HG03520 (cell line): ENCODE data around the gene TBC1D16.
"Not testable (repeated sequence)": the region's sequence is repeated elsewhere in the genome, so short reads cannot be mapped to it uniquely, and the experiment has no call there.

Experiments
- ATAC-seq: cut with Tn5 transposase; IDR thresholded peaks from one replicate; pipeline ENCODE4 v1.9.1; 2021; ENCODE audit warnings: mild to moderate bottlenecking, moderate library complexity; ENCODE audit not compliant: unreplicated experiment

The TBC1D16 gene

DNA sequence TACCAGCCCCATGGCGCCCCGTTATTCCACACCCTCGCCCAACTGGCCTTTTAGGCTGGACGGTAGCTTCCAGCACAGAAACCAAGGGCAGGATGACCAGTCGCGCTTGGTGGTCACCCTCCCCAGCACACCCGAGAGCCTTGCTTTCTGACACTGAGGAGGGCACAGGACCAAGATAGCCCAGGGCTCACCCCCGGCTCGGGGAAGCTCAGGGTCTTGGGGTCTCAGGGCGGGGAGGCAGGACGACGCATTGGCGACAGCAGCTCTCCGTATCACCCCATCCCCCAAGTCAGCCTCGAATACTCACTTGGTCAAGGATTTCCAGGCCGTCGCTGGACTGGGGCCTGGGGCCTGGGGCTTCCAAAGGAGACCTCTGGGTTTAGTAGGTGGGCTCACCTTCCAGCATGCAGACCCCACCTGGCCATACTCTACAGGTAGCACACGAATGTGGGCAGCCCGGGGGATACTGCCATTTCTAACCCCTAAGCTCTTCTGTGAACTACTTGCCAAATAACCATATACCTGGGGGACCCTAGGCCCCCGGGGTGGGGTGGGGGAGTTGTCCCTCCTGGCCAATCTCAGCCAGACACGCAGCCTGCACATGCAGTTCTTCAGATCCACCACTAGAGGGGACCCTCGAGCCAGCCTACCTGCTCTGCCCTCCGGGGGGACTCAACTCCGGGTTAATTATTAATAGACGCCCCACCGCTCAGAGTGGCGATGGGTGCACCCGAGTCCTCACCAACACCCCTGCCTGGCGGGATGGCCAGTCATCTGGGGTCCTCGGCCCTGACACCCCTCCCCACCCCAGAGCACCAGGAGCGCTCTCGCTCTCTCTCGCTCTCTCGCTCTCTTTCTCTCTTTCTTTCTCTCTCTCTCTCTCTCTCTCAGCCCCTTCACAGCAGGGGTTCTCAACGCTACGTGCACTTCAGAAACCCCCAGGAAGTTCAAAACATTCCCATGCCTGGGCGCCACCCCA is 30.0 kb downstream of the TBC1D16 start:
- no peak for ATAC-seq

DNA sequence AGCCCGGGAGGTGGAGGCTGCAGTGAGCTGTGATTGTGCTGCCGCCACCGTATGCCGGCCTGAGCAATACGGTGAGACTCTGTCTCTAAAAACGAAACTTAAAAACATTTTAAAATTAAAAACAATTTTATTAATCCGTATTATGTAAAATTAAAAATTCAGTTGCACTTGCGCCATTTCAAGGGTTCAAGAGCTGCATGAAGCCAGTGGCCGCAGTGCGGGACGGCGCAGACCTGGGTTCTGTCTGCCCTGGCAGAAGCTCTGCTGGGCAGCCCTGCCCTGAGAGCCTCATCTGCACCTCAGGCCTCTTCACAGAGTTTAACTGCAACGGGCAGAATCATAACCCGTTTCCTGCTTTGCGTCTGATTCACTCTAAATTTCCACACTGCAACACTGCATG is 31.7 kb downstream of the TBC1D16 start:
- ATAC-seq = no peak

DNA sequence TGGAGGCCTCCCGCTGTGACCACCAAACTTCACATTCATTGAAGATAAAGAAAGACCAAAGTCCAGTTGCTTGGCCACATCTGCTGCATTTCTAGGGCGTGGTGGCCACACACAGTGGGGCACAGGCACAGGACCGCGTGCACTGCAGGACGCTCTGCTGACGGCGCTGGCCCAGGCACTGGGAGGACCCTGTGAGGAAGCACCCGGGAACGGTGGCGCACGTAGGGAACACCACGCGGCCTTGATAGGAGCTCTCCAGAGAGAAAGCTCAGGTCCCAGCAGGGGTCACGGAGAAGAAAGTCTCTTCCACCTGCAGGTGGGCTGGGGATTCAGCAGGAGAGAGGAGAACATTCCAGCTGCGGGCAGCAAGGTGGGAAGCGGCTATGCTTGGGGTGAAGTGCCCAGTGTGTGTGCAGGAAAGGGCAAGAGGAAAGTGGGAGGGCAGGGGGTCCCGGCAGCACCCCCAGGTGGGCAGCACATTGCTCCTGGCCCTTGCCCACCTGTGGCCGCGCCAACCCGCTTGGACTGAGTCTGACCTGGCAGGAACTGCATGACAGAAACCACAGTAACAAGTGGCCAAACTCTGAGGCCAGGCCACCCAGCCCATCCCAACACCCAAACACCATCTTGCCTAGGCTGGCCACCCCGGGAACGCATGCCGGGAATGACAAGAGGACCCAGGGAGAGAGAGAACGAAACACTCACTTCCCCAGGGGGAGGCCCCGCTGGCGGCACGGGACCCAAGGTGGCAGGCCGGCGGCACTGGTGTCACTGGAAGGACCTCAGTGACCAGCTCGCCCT is 32.8 kb downstream of the TBC1D16 start:
- no peak for ATAC-seq

DNA sequence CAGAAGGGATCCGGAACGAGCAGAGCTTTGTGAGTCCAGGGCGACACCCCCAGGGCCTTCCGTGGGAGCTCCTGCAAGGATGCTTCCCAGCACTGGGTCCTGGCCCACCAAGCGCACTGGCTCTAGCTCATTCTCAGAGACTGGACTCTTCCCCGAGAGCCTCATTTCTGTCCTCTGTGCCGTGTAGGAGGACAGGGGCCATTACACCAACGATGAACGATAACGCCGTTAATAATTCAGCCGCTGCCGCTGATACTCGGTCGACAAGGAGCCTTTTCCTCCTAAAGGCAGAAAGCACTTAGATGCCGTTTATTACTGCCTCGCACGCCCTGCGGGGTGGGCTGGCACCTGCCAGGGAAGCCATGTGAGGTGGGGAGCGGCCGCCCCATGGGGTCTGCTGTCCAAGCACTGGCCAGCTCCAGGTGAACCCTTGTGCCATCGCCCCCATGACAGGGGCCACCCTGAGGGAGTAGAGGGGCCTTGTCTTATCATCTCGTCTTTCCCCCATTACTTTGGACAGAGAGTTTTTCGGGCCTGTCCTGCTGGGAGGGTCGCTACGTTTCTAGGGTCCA is 33.5 kb downstream of the TBC1D16 start:
- no peak for ATAC-seq

DNA sequence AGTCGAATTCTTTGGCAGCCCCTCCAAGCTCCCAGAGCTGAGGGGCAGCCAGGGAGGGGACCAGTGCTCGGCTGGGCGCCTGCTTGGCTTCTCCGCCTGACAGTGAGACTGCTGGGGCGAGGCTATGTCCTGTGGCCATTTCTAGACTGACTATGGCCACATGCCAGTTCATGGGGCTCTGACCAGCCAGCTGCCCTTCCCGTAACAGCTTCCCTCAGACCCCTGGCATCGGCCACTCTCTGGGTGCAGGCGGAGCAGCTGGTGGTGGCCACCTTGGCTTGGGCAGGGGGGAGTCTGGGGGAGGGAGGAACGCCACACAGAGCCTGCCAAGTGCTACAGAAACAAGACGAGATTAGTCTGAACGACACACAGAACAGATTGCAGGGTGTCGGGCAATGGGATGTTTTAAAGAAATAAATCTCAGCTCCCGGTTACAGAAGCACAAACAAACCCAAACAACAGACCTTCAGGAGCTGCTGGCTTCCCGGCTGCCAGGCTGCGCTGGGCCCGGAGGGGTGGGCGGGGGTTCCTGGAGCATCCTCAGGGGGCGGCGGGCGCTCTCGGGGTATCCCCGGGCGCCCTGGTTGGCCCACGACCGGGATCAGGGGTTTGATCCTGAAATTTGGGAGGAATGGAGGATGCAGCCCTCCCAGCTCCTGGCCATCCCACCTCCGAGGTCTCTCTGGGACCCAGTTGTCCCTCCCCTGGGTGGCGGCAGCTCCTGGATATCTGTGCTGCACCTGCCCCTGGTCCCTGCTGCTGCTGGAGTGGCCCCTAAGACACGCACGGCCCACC is 34.5 kb downstream of the TBC1D16 start:
- no peak for ATAC-seq

DNA sequence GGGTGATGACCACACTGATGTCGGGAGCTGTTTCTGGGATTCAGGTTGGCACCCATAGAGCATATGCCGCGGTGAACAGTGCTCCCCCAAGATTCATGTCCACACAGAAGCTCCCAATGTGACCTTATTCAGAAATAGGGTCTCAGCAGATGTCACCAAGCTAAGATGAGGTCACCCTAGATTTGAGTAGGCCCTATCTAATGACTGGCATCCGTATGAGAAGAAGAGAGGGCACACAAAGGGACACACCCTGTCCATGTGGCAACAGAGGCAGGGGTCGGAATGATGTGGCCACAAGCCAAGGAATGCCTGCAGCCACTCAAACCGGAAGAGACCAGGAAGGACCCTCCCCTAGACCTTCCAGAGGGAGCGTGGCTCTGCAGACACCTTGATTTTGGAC is 35.5 kb downstream of the TBC1D16 start:
- ATAC-seq = no peak

DNA sequence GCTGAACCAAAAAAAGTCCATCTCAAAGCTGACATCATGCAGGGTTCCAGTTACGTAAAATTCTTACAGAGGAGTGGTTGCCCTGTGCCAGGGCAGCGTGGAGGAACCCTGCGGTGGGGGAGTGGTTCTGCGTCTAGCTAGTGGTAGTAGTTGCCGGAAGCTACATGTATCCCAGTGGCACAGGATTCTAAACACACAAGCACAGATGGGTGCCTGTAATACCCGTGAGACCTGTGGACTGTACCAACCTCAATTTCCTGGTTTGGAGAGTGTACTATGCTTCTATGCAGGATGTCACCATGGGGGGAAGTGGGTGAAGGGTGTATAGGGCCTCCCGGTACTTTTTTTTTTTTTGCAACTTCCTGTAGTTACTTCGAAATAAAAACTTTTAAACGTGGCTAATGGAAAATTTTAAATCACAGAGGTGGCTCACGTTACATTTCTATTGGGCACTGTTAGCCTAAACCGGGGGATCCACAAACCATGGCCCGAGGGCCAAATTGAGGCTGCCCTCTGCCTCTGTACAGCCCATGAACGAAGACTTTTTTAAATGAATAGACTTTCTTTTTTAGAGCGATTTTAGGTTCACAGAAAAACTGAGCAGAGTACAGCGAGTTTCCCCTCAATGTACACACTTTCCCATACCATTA is 38.5 kb downstream of the TBC1D16 start:
- ATAC-seq = no peak

DNA sequence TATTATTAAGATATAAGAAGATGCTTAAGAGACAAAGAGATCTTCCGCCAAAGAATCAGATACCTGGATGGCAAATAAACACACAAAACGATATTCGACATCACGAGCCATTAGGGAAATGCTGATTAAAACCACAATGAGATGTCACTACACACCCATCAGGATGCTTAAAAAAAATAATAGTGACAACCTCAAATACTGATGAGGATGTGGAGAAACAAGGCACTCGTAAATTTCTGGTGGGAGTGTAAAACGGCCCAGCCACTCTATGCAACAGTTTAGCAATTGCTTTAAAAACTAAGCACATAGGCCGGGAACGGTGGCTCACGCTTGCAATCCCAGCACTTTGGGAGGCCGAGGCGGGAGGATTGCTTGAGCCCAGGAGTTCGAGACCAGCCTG is 39.4 kb downstream of the TBC1D16 start:
- ATAC-seq = no peak

DNA sequence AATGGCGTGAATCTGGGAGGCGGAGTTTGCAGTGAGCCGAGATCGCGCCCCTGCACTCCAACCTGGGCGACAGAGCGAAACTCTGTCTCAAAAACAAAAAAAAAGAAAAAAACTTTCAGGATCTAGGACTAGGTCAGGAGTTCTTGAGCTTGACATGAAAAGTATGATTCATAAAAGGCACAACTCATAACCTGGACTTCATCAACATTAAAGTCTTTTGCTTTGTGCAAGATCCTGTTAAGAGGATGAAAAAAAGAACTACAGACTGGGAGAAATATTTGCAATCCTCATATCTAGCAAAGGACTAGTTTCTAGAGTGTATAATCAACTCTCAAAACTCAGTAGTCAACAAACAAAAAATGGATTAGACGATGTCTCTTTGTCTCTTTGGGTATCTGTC is 40.0 kb downstream of the TBC1D16 start:
- no peak for ATAC-seq

DNA sequence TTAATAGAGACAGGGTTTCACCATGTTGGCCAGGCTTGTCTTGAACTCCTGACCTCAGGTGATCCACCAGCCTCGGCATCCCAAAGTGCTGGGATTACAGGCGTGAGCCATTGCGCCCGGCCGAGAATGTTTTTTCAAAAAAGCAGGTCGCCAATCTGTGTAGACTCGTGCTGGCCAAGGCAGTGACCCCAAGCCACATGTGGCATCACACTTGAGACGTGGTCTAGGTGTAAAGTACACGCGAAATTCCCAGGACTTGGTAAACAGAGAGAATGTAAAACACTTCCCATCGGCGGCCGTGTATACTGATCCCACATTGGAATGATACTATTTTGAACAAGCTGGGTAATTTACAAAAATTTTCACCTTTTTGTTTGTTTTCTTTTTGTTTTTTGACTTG is 41.1 kb downstream of the TBC1D16 start:
- no peak for ATAC-seq

DNA sequence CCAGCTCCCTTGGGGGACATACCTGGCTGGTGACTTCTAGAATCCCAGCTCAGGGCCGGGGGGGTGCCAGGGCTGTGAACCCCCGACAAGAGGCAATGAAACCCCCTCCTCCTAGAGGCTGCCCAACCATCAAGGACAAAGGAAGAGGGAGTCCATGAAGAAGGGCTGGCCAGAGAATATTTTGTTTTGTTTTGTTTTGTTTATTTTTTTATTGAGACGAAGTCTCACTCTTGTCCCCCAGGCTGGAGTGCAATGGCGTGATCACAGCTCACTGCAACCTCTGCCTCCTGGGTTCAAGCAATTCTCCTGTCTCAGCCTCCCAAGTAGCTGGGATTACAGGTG is 41.5 kb downstream of the TBC1D16 start:
- ATAC-seq = not testable (repeated sequence)

DNA sequence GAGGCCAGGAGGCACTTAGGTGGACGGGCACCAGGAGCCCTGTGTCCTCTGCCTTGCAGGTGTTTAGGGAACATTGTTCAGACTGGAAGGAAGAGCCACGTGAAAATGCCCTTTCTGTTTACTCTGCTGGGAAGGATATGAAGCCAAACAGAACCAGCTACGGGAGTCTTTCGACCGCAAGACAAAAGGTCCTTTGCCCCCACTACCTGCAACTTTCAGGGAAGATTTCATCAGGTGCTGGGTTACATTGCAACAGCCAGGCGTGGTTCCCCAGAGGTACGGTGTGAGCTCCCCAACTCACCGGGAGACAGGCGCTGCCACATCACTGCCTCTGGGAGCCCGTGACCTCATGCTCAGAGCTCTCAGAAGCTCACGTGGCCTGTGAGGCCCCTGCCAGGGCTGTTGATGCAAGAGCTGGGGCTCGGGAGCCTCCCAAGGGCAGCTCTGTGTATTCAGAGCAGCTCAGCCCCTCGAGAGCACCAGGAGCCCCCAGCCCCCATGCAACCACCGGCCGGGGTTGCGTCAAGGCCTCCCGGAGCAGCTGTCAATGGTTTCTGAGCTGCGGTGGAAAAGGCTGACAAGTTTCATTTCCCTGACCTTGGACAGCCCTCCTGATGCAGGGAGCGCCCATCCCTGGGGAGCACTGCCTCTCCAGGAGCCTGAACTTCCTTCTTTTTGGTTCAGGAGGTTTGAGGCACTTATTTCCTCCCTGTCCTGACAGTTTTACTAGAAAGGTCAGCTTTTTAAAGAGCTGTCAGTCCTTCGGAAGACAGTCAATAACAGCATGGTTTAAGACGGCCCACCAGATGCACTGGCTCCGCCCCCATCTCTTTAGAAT is 42.1 kb downstream of the TBC1D16 start:
- ATAC-seq = no peak

DNA sequence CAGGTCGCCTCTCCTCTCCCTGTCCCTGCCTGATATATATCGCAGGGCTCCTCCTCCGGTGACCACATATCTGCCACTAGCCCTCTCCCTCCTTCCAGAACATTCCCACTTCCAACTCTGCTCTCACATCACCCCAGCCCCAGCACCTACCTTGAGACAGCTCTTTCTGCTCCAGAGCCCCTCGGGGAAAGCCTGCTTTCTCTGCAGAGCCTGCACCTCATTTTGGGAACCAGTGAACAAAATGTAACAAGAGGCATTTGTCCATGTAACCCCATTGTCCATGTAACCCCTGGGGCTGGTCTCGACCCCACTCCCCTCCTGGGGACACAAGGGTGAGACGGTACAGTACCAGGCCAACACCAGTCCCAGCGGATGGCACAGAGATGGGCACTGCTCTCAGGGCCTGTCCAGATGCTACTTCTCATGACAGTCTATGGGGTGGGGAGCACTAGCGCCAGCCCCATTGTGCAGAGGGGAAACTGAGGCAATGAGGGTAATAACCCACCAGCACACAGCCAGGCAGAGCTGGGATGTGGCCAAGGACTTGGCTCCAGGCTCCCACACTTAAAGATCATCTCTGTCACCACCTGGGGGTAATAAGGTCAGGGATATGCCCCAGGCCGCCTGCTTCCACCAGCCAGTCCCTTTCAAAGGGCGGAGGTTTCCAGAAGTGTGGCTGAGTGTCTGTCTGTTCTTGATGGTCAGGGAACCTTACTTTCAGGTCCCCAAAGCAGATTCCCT is 42.9 kb downstream of the TBC1D16 start:
- no peak for ATAC-seq

DNA sequence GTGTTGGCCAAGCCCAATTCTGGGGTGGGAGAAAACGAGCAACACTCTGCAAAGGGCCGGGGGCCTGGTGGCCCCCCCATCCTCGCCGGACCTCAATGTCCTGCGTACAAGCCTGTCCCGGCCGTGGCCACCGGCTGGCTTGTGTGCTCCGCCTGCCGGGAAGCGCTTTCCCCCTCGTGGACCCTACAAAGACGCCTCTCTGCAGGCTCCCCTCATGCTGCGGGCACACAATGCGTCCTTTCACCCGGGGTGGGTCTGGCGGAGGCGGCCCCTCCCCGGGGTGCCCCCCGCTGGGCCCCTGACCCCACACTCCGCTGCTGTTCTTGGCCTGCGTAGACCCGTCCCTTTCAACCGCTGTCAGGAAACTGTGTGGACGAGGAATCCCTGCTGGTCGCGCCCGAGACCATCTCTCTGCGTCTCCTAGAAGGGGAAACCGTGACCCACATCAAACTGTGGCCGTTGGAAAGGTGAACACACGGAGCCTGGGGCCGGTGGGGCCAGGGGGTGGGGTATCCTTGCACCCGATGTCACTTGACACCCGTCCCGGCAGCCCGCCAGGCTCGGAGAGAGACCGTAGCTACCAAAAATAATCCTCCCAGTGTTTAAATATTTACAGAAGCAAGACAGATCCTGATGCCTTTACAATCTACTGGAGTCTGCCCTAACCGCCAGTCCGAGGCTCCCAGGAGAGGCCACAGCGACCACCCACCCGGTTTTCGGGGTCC is 43.6 kb downstream of the TBC1D16 start:
- no peak for ATAC-seq

DNA sequence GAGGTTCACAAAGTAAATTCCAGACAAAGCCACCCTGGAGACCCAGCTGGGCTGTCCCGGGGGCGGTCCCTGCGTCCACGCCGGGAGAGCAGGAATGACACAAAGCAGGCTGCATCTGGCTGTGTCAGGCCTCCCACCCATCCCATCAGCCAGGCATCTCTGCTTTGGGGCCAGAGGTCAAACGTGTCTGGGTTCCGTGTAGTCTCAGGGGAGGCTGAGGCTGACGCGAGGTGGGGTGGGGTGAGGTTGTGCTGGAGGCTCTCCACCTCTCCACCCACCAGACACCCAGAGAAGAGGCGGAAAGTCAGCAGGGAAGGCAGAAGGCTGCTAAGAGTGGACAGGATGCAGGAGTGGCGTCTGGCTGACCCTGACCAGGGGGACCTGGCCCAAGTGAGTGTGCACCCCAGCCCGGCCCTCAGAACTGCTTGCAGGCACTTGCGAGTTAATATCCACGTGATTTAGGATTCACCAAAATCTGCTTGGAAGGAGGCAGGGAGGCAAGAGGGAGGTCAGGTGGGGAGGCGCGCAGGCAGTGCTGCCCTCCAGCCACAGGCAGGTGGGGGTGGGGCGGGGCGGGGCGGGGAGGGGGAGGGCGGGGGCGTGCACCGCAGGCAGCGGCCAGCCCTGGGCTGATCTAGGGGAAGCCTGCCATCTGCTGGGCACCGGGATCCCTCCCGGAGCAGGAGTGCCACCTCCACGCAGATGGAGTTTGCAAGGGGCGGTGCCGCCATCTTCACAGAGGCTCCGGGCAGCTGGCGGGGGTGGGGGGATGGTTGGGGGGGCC is 44.3 kb downstream of the TBC1D16 start:
- no peak for ATAC-seq

DNA sequence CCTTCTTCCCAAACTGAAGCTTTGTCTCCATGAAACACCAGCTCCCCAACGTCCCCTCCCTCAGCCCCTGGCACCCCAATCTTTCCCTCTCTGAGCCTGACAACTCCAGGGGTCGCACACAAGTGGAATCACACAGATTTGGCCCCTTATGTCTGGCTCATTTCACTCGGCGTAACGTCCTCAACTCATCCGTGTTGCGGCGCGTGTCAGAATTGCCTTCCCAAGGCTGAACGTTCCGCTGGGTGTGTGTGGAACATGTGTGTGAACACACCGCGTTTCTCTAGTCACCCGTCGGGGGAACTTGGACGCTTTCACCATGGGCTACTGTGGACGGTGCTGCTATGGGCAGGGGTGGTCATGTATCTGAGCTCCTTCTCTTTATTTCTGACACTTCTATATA is 45.0 kb downstream of the TBC1D16 start:
- no peak for ATAC-seq

DNA sequence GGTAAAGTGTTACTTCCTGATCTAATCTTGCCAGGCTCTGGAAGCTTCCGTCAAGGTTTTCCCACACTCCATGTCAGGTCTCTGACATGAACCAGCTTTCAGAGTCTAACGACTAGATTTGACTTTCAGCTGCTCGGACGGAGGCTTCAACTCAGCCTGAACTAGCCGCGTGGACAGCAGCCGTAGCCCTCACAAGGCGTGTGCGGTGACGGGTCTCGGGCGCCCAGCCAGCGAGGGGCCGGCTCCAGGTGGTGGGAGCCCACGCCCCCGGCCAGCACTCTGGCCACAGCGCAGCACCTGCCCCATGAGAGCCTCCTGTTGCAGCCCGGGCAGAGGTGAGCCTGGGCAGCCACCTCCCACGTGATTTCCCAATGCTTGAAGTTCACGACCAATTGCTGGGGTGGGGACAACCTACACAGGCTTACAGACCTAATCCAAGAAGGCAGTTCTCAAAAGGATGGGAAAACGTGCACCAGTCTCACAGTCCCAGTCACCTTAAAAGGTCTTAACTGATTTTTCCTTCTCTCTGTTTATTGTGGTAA is 45.5 kb downstream of the TBC1D16 start:
- no peak for ATAC-seq
